Upper lobe of left lung (tissue), 6 donors: ENCODE measurements around the gene KIF23. TPM values are rescaled to one million over a fixed set of nuclear protein-coding genes. Genes with fewer than 3 reads are reported as not detected.

Experiments
- ATAC-seq, 2 donors: fragments of 200-7000 bp; cut with Tn5 transposase; one replicate each; pipeline ENCODE4 v1.9.1; 2022; ENCODE audit warnings: mild to moderate bottlenecking in 2 of 2, moderate library complexity in 2 of 2; ENCODE audit not compliant: low FRiP score in 2 of 2
- DNase-seq, 2 donors: peaks; one replicate each; pipeline ENCODE4 v3.0.0-alpha.2; 2019 to 2020
- H3K27ac ChIP-seq, 4 donors: fragments of 200-600 bp; sonication (generic); one replicate each; pipeline ENCODE4 v1.5.1; 2016 to 2019
- H3K27me3 ChIP-seq, 4 donors: fragments of 200-600 bp; sonication (generic); one replicate each; pipeline ENCODE4 v1.5.1; 2017 to 2019
- H3K36me3 ChIP-seq, 4 donors: fragments of 200-600 bp; sonication (generic); one replicate each; pipeline ENCODE4 v1.5.1; 2016 to 2019
- H3K4me1 ChIP-seq, 4 donors: fragments of 200-600 bp; sonication (generic); one replicate each; pipeline ENCODE4 v1.5.1; 2018 to 2019
- H3K4me3 ChIP-seq, 4 donors: fragments of 200-600 bp; sonication (generic); one replicate each; pipeline ENCODE4 v1.5.1; 2017 to 2019; ENCODE audit warnings: mild to moderate bottlenecking in 2 of 4, moderate library complexity in 1 of 4
- H3K9me3 ChIP-seq, 4 donors: fragments of 200-600 bp; sonication (generic); one replicate each; pipeline ENCODE4 v1.5.1; 2018 to 2019
- EP300 ChIP-seq, 4 donors: sonication (generic); formaldehyde crosslinking; IDR thresholded peaks; one replicate each; pipeline ENCODE4 v1.5.1; 2017; ENCODE audit warnings: antibody characterized with exemption in 4 of 4, control low read depth in 2 of 4
- POLR2A ChIP-seq, 4 donors: fragments of 450-650 bp; IDR thresholded peaks; one replicate each; pipeline ENCODE4 v1.5.1; 2016 to 2017; ENCODE audit warnings: antibody characterized with exemption in 4 of 4, mild to moderate bottlenecking in 2 of 4
- POLR2AphosphoS5 ChIP-seq, 2 donors: sonication (generic); formaldehyde crosslinking; IDR thresholded peaks; one replicate each; pipeline ENCODE4 v1.5.1; 2017; ENCODE audit warnings: antibody characterized with exemption in 2 of 2
- WGBS, 2 donors: methylation state at CpG; one replicate each; pipeline ENCODE4 v1.1.5; 2017 to 2018; 5-methylcytosine and 5-hydroxymethylcytosine counted together
- total RNA-seq, 6 donors: library from RNA; depleted of rRNA in 4 of 6; stranded (reverse); fragments of >200 nt in 4 of 6; gene quantifications; one replicate each; pipeline versions ENCODE4 v1.1.0 to v1.2.1, GENCODE V29; 2016 to 2021
- TF ChIP-seq, protein P1 (sequence below), 6 experiments: fragments of 450-650 bp in 4 of 6; fragments of 200-600 bp in 2 of 6; sonication (generic) in 2 of 6; IDR thresholded peaks; one replicate each; pipeline ENCODE4 v1.5.1; 2016 to 2019; ENCODE audit warnings: antibody characterized with exemption in 6 of 6
- donor health status: DM: no; HTN: no; CAD: no; lungs with moderate emphysema.
- donor health status: DM: no; HTN: yes; CAD: no; lungs with severe emphysema.

Gene KIF23
- 1 to 10 TPM; 1.0 to 6.7 (median 3.7) TPM for total RNA-seq

DNA sequence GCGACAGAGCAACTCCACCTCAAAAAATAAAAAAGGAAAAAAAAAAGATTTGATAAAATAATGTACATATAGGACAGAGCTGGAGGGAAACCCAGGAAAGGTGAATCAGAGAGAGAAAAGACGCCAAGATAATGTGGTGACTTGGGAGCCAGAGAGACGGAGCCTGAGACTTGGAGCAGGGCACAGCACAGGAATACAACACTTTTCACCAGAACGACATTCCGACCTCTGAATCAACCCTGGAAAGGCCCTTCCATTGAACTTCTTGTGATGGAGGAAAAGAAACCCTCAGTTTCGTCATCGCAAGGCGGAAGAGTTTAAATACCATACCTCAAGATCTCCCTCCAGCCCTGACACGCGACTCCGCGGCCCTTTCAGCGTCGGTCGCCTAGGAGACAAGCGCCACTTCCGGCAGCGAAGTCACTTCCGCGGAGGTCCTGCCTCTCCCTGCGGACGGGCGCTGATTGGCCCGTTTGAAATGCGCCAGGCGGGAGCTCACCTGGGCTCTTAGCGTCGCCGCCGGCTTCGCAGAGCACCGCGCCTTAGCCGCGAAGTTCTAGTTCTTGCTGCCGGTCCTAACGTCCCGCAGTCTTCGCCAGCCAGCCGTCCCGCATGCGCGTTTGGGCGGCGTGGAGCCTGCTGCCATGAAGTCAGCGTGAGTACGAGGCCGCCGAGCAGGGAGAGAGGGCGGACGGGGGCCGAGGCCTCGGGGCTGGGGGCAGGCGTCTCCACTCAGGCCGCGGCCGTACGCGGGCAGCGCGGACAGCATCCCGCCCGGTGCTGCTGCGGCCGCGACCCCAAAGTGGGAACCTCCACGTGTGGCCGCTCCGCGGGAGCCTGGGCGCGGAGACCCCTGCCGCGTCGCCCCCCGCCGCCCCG is at the start of gene KIF23:
KIF23 (plus strand) TSS at position 528 of the 879 bp plus-strand sequence; CDS start at position 645, 117 bp downstream.
- Histone ChIP-seq H3K36me3 (no peaks in the 10 kb centered on the region), H3K27me3 (no peaks in the 10 kb centered on the region), H3K9me3 (no peaks in the 10 kb centered on the region), H3K27ac (peak within 1 kb of the TSS; percentile 22 to 78 (median 58)), H3K4me3 (peak within 1 kb of the TSS; percentile 75 to 89 (median 79)), H3K4me1 (peaks cover 0 to 20% (median 6%) of the 10 kb centered on the region in 4 donors)
- DNase-seq, result peak; percentile 95 to 98
- ATAC-seq, result peak; percentile 96 to 99
- TF ChIP-seq EP300 (IDR thresholded peaks at IDR 0.05), result no peak
- peak in 1 of 4 donors; percentile 20 for TF ChIP-seq POLR2A (IDR thresholded peaks at IDR 0.05)
- peak; percentile 32 to 69 for TF ChIP-seq POLR2AphosphoS5 (IDR thresholded peaks at IDR 0.05)
- 4% methylated on average over 31 of the region's 78 CpGs for WGBS, 2 donors

- Histone ChIP-seq H3K9me3 (no peaks in the 10 kb centered on the region), H3K4me1 (no peaks in the 10 kb centered on the region), H3K36me3 (no peaks in the 10 kb centered on the region), H3K4me3 (no peak overlapping the region), H3K27ac (no peak overlapping the region), H3K27me3 (no peaks in the 10 kb centered on the region)
- whole genome bisulfite sequencing, 2 donors, result 60 to 66% methylated on average over 3 of the region's 3 CpGs
- DNase-seq (no peak), ATAC-seq (no peak)
- TF ChIP-seq POLR2A (IDR thresholded peaks at IDR 0.05) (no peak), EP300 (IDR thresholded peaks at IDR 0.05) (no peak), POLR2AphosphoS5 (IDR thresholded peaks at IDR 0.05) (no peak)
- TF ChIP-seq, protein P1, sequence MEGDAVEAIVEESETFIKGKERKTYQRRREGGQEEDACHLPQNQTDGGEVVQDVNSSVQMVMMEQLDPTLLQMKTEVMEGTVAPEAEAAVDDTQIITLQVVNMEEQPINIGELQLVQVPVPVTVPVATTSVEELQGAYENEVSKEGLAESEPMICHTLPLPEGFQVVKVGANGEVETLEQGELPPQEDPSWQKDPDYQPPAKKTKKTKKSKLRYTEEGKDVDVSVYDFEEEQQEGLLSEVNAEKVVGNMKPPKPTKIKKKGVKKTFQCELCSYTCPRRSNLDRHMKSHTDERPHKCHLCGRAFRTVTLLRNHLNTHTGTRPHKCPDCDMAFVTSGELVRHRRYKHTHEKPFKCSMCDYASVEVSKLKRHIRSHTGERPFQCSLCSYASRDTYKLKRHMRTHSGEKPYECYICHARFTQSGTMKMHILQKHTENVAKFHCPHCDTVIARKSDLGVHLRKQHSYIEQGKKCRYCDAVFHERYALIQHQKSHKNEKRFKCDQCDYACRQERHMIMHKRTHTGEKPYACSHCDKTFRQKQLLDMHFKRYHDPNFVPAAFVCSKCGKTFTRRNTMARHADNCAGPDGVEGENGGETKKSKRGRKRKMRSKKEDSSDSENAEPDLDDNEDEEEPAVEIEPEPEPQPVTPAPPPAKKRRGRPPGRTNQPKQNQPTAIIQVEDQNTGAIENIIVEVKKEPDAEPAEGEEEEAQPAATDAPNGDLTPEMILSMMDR (IDR thresholded peaks at IDR 0.05), result no peak
Observed at GRCh38 chr15:69367236-69367635, 46.9 kb upstream of the KIF23 start.

- ATAC-seq, result no peak
- 84% methylated on average over 2 of the region's 2 CpGs for WGBS, 2 donors
- no peak for DNase-seq
- no peak overlapping the region for H3K4me3 ChIP-seq
- H3K27ac ChIP-seq, result no peak overlapping the region
- H3K9me3 ChIP-seq, result no peaks in the 10 kb centered on the region
- H3K27me3 ChIP-seq, result no peaks in the 10 kb centered on the region
- TF ChIP-seq POLR2A (IDR thresholded peaks at IDR 0.05) (no peak), POLR2AphosphoS5 (IDR thresholded peaks at IDR 0.05) (no peak), EP300 (IDR thresholded peaks at IDR 0.05) (no peak)
- TF ChIP-seq, protein P1 (IDR thresholded peaks at IDR 0.05), result no peak
- H3K36me3 ChIP-seq, result no peaks in the 10 kb centered on the region
- H3K4me1 ChIP-seq, result no peaks in the 10 kb centered on the region
Observed at GRCh38 chr15:69369631-69370030, 44.5 kb upstream of the KIF23 start.

- Histone ChIP-seq H3K27me3 (no peaks in the 10 kb centered on the region), H3K9me3 (no peaks in the 10 kb centered on the region), H3K27ac (no peak overlapping the region), H3K4me3 (no peak overlapping the region), H3K4me1 (no peaks in the 10 kb centered on the region), H3K36me3 (no peaks in the 10 kb centered on the region)
- ATAC-seq (no peak), DNase-seq (no peak)
- 63 to 84% methylated on average over 6 of the region's 6 CpGs for WGBS, 2 donors
- no peak for TF ChIP-seq POLR2A (IDR thresholded peaks at IDR 0.05)
- TF ChIP-seq POLR2AphosphoS5 (IDR thresholded peaks at IDR 0.05), result no peak
- TF ChIP-seq, protein P1 (IDR thresholded peaks at IDR 0.05), result no peak
- no peak for TF ChIP-seq EP300 (IDR thresholded peaks at IDR 0.05)
Observed at GRCh38 chr15:69373406-69373805, 40.7 kb upstream of the KIF23 start.

DNA sequence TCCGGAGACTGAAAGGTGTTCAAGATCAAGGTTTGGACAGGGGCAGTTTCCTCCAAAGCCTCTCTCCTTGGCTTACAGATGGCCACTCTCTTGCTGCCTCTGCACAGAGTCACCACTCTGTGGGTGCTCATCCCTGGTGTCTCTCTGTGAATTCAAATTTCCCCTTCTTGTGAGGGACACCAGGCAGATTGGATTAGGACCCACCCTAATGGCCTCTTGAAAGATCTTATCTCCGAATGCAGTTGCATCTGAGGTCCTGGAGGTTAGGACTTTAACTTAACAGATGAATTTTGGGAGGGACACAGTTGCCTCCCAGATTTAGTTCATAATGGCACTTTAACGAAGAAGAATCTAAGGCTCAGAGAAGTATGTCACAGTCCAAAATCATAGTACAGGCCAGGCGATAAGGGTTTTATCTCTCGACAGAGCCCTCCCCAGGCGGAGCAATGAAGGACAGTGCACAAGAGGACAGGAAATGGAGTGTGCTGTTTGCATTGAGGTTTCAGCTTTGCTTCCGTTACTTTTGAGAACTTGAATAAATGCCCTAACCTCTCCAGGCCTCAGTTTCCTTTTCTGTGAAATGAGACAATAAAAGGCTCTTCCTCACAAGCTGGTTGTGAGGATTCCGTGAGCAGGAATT is 38.9 kb upstream of the KIF23 start:
- Histone ChIP-seq H3K9me3 (no peaks in the 10 kb centered on the region), H3K4me1 (no peaks in the 10 kb centered on the region), H3K27me3 (no peaks in the 10 kb centered on the region), H3K27ac (no peak overlapping the region), H3K4me3 (no peak overlapping the region), H3K36me3 (no peaks in the 10 kb centered on the region)
- DNase-seq (no peak), ATAC-seq (no peak)
- TF ChIP-seq, protein P1 (IDR thresholded peaks at IDR 0.05), result no peak
- TF ChIP-seq EP300 (IDR thresholded peaks at IDR 0.05) (no peak), POLR2AphosphoS5 (IDR thresholded peaks at IDR 0.05) (no peak), POLR2A (IDR thresholded peaks at IDR 0.05) (no peak)
- 78 to 84% methylated on average over 8 of the region's 8 CpGs for WGBS, 2 donors
